Thyroid gland (tissue), 4 donors: ENCODE data around the gene OGA.

Source experiments
- POLR2A ChIP-seq, 2 donors: fragments of 450-650 bp; IDR thresholded peaks; one replicate each; pipeline ENCODE4 v1.6.1; 2017; ENCODE audit warnings: antibody characterized with exemption in 2 of 2, mild to moderate bottlenecking in 2 of 2, moderate library complexity in 1 of 2
- TF ChIP-seq, protein P1 (sequence below), 6 experiments: fragments of 200-600 bp in 3 of 6; fragments of 450-650 bp in 3 of 6; sonication (generic) in 3 of 6; IDR thresholded peaks; one replicate each; pipeline ENCODE4 v1.5.1; 2016 to 2019; ENCODE audit warnings: antibody characterized with exemption in 6 of 6, mild to moderate bottlenecking in 2 of 6, inconsistent platforms in 1 of 6, moderate library complexity in 1 of 6

DNA sequence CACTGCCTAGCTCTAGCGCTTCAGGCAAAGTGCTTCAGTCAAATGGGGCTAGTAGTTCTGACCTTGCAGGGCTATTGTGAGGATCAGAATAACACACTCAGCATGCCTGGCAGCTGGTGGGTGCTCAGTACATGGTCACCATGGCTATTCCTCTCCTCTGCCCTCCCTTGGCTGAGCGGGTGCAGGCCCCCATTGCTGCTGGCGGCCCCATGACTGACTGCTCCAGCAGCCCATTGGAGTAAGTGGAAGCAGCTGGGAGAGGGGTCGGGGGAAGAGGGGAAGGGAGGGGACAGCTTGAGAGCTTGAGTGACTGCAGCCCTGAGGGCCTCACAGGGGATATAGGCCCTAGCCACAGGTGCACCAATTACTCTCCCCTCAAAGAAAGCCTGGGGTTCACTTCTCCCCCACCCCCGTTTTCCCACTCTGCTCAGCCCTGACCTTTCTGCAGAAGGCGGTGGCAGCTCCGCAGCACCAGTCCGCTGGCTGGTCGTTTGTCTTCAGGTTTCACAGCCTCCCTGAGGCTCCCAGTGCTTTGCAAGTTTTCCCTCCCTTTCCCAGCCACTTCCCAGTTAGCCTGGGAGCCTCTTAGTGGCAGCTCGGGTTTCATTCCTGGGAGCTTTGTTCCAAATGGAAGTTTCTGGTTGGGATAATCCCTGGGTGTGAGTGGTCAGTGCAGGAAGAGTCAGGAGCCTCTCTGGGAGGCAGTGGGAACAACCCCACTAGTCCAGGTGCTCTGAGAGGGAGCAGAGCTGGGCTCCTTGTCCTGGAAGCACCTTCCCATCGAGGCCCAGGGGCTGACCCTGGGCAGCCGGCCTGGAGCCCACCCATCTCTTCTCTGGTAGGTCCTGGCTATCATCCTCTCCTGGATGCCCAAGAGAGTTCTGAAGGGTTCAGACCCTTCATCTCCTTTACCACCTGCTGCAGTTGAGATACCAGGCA, 58.7 kb downstream of the OGA start:
- TF ChIP-seq, protein P1, sequence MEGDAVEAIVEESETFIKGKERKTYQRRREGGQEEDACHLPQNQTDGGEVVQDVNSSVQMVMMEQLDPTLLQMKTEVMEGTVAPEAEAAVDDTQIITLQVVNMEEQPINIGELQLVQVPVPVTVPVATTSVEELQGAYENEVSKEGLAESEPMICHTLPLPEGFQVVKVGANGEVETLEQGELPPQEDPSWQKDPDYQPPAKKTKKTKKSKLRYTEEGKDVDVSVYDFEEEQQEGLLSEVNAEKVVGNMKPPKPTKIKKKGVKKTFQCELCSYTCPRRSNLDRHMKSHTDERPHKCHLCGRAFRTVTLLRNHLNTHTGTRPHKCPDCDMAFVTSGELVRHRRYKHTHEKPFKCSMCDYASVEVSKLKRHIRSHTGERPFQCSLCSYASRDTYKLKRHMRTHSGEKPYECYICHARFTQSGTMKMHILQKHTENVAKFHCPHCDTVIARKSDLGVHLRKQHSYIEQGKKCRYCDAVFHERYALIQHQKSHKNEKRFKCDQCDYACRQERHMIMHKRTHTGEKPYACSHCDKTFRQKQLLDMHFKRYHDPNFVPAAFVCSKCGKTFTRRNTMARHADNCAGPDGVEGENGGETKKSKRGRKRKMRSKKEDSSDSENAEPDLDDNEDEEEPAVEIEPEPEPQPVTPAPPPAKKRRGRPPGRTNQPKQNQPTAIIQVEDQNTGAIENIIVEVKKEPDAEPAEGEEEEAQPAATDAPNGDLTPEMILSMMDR (IDR thresholded peaks at IDR 0.05): no peak
- TF ChIP-seq POLR2A (IDR thresholded peaks at IDR 0.05): no peak
